DND-41 (cell line): Measurements from ENCODE around the gene SLC22A31.

Experiments
- CTCF ChIP-seq: IDR thresholded peaks from 2 replicates; pipeline ENCODE4 v1.5.1; 2012; ENCODE audit warnings: borderline replicate concordance, low read length, moderate library complexity, mild to moderate bottlenecking; ENCODE audit not compliant: poor library complexity, severe bottlenecking; ENCODE audit errors: extremely low read depth
- EZH2 ChIP-seq: IDR thresholded peaks from 3 replicates; pipeline ENCODE4 v1.6.1; 2012; ENCODE audit warnings: borderline replicate concordance, low read depth, mild to moderate bottlenecking, moderate library complexity, low read length, inconsistent platforms; ENCODE audit not compliant: severe bottlenecking

DNA sequence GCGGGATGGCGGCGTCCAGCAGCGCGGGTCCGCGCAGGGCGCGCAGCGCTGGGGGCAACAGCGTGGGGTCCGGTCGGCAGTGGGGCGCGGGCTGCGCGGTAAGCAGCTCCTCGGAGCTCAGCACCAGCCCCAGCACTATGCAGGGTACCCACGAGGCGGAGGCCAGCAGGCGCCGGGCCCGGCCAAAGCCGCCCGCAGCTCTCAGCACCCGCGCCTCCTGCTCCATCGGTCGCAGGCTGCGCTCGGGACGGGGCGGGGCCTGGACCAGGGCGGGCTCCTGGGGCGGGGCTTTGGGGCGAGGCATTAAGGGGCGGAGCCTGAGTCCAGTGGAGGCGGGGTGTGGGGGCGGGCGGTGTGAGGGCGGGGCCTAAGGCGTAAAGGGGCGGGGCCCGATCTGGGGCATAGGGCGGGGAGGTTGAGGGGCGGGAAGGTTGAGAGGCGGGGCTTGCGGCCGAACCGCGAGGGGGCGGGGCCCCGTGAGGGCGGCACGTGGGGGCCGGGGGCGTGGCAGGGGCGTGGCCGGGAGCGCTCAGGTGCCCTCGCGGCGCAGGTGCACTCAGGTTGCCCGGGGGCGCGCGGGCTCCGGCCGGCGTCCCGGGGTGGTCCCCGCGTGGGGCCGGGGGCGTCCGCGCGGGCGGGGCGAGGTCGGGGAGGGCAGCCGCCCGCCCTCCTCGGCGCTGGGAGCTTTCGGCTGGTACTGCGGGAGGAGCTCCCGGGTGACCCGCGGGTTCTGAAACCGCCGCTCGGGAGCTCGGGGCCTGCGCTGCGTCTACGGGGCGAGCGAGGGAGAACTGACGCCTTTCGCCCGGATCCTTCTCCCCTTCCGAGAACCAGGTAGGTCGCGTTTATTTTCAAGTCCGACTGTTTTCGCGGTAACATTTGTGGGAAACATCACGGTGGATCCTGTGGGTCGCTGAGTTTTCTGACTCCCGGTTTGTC is 1.4 kb upstream of the SLC22A31 start:
- TF ChIP-seq CTCF: no peak
- TF ChIP-seq EZH2: no peak
